Measurements from ENCODE around the gene DNAH11.

- TF ChIP-seq CTCF (IDR thresholded peaks at IDR 0.05) = no peak
- TF ChIP-seq EP300 (IDR thresholded peaks at IDR 0.05) = no peak
- no peak for TF ChIP-seq POLR2A (IDR thresholded peaks at IDR 0.05)
Observed at GRCh38 chr7:21891291-21891690, 348.5 kb downstream of the DNAH11 start.

Data from tibial nerve (tissue), 4 donors.